ENCODE results near the gene ZNF202.
"Not testable (repeated sequence)": the region's sequence is repeated elsewhere in the genome, so short reads cannot be mapped to it uniquely, and the experiment has no call there.

ZNF202 gene

DNA sequence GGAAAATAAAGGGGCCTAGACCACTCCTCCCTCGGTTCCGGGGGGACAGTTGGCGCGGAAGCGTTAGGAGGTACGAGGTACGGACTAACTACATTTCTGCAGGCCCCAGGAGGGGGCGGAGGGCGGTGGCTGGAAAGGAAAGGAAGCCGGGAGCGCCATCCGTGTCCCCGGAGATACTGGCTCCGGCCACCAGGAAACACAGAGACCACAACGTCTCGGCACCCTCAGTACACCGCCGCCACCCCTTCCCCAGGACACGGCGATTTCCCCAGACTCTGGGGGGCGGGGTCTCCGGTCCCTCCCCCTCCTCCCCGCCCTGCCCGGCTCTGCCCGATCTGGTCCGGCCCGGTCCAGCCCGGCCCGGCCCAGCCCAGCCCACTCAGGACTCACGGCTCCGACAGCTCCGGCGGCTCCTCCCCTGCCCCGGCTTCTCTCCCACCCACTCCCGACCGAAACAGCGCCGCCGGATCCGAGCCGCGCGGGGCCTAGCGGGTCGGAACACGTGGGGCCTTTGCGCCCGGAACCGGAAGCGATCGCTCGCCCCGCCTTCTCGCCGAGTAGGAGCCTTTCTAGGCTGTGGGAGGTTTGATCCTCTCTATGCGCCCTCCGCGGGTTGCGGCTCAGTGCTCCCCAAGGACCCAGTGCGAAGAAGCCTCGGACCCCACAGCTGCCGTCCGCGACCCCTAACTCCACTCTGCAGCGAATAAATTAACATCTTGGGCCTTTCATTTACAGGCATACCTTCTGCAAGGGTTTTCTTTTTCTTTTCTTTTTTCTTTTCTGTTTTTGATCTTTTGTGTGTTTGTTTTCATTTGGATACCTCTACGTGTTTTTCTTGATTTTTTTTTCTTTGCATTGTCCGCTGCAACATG, at the start of gene ZNF202:
ZNF202 (minus strand) TSS at position 502 of the 872 bp plus-strand sequence. CDS start 10,772 bp downstream, outside the sequence.
- peak; percentile 40 to 95 (median 85) for DNase-seq

GRCh38 chr11:123783536-123783935, 42.1 kb upstream of the ZNF202 start:
- DNase-seq, result no peak

DNA sequence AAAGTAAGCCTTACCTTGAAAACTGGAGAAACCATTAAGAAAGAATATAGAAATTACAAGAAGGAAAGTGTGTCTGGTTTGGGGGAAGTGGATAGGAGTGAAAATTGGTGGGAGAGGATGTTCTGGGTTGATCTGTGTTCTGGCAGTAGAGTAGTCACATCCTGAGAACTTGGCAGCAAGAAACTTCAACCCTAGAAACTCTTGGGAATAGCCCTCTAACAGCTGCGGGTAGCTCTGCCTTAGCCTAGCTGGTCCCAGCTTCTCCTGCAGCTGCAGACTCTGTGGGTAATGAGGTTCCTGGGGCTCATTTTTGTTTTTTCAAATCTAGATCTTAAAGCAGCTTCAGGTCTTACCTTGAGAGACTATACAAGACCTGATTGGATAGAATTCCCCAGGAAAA, 37.1 kb upstream of the ZNF202 start:
- no peak for DNase-seq

DNA sequence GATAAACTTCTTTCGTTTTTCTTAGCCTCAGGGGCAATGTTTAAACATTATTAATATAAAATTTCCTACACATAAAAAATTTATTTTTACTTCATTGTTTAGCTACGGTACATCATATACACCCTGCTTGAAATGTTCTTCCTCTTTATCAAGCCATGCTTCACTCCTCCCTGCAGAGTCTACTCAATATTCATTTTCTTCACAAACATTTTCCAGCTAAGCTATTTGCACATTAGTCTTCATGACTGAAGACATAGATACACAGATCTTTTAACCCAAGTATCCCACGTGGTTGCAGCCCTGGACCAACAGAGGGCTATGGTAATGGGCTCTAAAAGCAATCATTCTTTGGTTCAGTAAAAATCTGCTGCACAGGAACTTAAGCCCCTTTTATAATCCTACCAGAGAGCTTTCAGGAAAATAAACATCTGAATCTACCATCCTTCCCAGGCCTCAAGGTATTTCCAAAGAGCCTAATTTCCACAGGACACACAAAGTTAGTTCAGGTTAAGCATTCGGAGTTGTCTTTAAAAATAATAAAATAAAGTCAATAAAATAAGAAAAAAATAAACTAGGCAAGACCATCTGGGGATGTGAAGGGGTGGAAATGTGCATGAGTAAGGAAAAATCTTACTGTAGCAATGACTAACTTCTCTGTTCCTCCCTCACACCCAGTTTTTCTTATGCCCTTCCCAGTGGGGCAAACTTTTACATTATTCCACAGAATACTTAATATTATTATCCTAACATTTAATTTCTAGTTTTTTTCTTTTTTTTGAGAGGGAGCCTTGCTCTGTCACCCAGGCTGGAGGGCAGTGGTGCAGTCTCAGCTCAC, 34.5 kb upstream of the ZNF202 start:
- no peak for DNase-seq

- DNase-seq, result no peak
These were observed 33.8 kb upstream of the ZNF202 start for GRCh38 chr11:123775289-123775688.

DNA sequence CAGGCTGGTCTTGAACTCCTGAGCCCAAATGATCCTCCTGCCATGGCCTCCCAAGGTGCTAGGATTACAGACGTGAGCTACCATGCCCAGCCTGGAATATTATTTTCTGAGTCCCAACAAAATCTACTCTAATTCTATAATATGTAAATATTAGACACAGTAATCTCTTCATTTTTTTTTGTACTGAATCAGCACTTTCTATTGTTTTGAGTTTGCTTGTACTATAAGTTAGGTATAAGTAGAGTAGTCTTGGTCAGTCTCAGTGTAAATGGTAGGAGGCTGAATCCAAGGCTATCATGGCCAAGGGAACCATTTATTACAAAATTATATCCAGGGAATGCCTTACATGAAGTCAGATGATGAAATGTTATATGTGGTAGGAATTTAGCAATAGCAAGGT, 32.5 kb upstream of the ZNF202 start:
- DNase-seq, result no peak

- no peak for DNase-seq
These were observed 31.6 kb upstream of the ZNF202 start for GRCh38 chr11:123773026-123773425.

DNA sequence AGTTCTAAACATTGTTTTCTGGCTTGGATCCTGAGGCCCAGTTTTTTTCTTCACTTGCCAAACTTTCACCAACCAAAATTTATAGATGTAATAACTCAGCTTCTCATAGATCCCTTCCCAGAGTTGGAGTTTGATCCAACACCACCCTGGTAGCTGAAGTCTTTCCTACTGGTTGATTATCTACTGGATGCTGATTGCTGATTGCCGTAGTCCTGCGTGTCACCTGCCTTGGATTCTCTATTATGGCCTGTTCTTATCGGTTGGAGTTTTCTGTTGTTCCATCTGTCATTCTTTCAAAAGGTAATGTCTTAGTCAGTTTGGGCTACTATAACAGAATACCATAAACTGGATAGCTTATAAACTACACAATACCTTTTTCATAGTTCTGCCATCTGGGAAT, 30.2 kb upstream of the ZNF202 start:
- DNase-seq, result no peak

DNA sequence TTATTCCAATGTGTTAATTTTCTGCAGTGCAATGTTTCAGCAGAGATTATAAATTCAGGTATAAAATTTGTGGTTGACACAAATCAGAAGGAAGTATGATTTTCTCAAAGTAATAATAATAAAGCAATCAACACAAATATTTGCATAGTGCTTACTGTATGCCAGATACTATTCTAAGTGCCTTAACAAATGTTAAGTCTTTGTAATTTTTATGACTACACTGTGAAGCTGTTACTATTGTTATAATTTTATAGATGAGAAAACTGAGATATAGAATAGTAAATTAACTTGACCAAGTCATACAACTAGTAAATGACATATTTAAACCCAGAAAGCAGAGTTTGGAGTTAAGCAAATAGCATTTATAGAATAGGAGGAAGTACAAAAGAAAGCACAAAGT, 29.3 kb upstream of the ZNF202 start:
- no peak for DNase-seq

- no peak for DNase-seq
These were observed 24.1 kb upstream of the ZNF202 start for GRCh38 chr11:123765601-123766000.

DNA sequence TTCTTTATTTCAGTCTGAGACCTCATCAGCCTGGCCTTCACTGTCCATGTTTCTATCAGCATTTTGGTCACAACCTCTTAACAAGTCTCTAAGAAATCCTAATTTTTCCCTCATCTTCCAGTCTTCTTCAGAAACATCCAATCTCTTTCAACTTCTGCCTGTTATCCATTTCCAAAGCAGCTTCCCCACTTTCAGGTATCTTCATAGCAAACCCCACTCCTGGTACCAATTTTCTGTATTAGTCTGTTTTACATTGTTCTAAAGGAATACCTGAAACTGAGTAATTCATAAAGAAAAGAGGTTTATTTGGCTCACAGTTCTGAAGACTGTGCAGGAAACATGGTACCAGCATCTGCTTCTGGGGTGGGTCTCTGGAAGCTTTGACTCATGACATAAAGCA, 21.0 kb upstream of the ZNF202 start:
- no peak for DNase-seq

GRCh38 chr11:123760894-123761293, 19.4 kb upstream of the ZNF202 start:
- DNase-seq, result no peak

DNA sequence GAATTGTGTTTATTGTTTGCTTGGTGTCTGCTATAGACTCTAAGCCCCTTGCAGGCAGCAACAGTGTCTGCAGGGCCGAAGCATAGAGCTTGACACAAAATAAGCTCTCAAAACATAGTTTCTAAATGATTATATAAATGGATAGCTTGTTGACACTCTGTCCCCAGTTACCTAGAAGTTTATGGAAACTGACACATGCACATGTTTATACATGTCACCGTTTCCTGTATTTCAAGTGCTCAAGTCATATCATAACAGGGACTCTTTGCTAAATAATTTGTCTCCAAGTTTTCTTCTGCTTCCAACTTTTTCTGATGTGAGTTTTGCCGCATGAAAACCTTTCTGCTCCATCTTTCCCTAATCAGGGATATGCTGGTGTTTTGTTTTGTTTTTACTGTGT, 16.5 kb upstream of the ZNF202 start:
- no peak for DNase-seq

GRCh38 chr11:123755813-123756212, 14.4 kb upstream of the ZNF202 start:
- no peak for DNase-seq

DNA sequence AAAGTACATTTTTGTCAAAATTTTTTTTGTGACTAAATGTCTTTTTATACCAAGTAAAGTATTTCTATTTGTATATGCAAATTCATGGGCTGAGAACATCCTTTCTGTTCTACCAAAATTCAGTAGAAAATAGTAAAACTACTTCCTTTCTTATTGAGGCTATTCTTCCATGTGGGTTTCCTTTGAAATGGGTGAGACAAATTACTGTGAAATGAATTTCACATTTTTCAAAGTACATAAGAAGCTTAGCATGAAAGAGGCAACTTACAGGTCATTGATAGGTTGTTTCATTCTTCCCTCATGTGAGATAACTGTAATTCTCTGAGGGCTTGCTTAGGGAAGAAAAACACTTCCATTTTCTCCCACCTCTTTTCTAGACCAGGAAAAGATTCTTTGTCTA, 13.9 kb upstream of the ZNF202 start:
- DNase-seq, result no peak

DNA sequence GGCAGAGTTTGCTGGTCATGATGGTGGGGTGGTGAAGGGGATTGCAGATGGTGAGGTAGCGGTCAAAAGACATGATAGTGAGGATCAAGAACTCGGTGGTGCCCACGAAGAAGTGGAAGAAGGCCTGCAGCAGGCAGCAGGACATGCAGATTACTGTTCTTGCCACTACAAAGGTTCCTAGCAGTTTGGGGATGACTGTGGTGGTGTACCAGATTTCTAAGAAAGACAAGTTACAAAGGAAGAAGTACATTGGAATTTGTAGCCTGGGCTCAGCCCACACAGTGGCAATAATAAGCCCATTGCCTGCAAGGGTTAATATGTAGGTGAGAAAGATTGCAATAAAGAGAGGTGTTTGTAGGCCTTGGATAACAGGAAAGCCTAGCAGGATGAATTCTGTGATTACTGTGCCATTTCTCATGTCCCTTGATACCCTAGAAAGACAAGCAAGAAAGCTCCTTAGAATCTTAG, 12.7 kb upstream of the ZNF202 start, which contains the start of gene OR6X1:
OR6X1 (minus strand) TSS at position 418 of the 468 bp plus-strand sequence; CDS start at position 418, 0 bp downstream.
- DNase-seq, result no peak

DNA sequence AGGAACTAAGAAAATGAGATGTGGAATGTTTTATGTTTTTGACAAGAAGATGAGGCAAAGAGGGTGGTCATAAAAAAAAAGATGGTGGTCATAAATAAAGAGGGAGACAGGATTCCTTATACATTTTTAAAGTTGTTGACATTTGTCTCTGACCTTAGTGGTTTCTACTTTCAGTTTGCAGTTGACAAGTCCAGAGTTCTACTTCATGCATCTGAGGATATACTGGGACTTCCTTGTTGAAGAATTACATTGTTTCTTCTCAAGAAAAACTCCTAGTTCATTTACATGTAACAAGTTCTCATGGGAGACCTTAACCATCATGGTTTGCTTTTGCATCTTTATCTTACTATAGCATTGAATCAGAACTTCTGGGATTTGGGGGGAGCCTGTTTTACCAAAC, 11.7 kb upstream of the ZNF202 start:
- DNase-seq, result no peak

DNA sequence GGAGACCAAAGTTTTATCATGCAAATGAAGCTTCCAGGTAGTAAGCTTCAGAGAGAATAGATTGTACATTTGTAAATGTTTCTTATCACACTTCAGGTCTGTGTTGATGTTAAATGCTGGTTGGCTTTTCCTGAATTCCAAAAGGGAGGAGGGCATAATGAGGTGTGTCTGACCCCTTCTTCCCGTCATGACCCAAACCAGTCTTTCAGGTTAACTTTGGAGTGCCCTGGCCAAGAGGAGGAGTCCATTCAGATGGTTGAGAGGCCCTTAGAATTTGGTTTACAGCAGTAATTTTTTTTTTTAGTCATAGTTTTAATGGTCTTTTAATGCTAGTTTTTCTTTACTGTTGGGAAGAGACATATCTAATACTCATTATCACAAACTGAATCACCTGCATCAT, 10.3 kb upstream of the ZNF202 start:
- DNase-seq, result no peak

DNA sequence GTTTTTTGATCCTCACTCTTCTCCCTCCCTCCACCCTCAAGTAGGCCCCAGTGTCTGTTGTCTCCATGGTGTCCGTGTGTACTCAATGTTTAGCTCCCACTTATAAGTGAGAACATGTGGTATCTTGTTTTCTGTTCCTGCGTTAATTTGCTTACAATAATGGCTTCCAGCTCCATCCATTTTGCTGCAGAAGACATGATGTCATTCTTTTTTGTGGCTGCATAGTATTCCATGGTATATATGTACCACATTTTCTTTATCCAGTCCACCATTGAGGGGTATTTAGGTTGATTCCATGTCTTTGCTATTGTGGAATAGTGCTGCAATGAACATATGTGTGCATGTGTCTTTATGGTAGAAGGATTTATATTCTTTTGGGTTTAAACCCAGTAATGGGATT, 6.9 kb upstream of the ZNF202 start:
- DNase-seq, result not testable (repeated sequence)

DNA sequence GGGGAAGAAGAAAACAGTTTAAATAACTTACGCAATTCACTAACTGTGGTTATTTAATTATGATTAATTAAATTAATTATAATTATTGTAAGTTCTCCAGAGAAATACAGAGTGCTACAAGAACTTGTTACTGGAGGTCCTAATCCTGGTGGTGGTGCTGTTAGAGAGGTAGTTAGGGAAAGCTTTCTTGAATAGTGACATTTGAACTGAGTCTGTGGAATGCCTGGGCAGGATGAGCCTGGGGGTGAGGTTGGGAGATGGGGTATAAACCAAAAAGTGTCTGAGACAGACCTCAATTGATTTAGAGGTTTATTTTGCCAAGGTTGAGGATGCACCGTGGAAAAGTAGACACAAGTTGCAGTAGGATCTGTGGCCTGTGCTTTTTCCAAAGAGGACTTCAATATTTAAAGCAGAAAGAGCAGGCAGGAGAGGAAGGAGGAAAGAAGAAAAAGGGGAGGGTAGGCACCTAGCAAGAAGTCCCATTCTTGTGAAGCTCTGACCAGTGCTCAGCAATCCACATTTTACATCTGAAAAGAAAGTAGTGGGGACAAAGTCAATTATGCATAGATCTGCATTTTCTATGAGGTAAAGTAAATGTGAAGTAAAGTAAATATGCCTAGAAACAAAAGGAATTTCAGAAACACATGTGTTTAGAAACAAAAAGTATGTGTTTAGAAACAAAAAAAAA, 4.4 kb upstream of the ZNF202 start:
- no peak for DNase-seq

DNA sequence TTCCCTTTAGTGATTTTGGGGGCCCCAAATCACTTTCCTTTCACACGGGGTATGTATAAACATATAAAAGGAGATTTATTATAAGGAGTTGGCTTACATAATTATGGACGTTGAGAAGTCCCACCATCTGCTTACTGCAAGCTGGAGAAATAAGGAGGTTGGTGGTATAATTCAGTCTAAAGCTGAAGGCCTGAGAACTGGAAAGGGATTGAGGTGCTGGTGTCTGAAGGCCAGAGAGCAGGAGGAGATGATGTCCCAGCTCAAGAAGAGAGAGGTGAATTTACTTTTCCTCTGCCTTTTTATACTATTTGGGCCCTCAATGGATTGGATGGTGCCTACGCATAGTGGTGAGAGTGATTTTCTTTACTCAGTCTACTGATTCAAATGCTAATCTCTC, 1.3 kb upstream of the ZNF202 start:
- DNase-seq, result no peak
